Stimulated activated CD8-positive, alpha-beta memory T cell treated with anti-CD3 and anti-CD28 coated beads, Interleukin-12 subunit alpha, Interleukin-12 subunit beta, amount 100 ng/mL, for 24 hours (primary cell): ENCODE measurements around the gene PIGX.
"Not testable (repeated sequence)": the region's sequence is repeated elsewhere in the genome, so short reads cannot be mapped to it uniquely, and the experiment has no call there.

ENCODE experiments used
- DNase-seq: peaks from one replicate; pipeline ENCODE4 v3.0.0-alpha.2; 2020; ENCODE audit errors: extremely low read depth

PIGX gene

DNA sequence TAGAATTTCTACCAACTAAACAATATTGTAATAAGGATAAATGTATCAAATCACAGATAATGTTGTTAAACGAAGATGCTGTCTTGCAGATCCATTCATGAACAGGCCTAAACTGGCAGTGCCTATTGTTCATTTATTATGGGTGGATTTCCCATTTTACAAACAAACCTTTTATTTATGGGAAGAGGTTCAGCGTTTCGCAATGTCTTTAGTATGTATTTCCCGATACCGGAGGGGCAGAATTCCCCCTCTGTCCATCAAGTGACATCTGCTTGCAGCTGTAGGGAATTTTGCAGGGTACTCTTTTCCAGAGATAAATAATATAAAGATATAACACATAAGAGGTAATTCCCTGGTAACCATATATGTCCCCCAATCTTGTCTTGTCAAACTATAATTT, 5.8 kb upstream of the PIGX start:
- DNase-seq, result no peak

- no peak for DNase-seq
Measured at GRCh38 chr3:196706731-196707130, 5.4 kb upstream of the PIGX start.

DNA sequence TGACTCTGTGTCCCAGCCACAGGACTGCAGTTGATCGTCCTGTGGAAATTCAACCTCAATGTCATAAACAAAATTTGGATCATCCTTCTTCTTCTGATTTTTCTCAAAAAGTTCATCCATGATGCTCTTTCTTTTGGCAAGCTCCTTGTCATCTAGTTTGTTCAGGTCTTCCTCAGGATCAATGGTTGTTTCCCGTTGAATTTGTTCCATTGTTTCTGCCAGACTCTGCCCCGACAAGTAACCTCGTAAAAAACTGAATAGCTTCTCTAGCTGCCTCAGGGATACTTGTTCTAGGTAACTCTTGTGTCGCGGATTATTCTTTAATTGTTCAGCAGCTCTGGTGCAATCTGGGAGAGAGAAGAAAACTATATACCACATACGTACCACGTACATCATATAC, 4.6 kb upstream of the PIGX start:
- DNase-seq, result no peak

- DNase-seq, result no peak
Measured at GRCh38 chr3:196708467-196708866, 3.7 kb upstream of the PIGX start.

DNA sequence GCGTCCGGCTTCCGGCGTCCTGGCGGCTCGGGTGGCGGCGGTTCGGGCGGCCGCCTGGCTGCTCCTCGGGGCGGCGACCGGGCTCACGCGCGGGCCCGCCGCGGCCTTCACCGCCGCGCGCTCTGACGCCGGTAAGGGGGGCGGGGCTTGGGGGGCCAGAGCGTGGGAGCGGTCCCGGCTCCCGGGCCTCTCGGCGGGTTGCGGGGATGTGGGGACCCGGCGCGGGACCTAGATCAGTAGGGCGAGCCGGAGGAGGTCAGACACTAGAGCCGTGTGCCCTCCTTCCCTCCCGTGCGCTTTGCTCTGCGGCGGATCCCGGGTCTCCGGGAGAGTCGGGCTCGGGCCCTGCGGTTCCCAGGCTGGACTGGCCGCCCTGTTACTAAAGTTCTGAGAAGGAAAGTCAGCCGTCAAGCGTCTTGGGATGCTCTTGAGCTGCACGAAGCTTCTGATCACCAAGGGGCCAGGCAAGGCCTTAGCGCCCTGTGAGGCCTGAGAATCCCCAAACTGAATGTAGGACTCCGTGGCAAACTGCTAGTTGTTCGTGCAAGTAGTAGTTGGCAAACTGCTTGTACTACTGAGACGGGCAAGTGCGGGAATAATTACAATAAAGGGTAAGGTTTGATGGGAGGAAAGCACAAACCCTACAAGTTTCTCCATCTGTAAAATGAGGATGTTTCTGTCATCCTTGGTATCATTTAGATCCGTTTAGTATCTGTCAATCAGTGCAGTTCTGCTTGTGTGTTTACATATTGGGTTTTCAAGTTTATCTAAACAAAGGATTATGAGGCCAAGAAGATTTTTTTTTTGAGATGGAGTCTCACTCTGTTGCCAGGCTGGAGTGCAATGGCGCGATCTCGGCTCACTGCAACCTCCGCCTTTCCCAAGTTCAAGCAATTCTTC, 587 bp downstream of the PIGX start:
- DNase-seq, result peak; percentile 26

DNA sequence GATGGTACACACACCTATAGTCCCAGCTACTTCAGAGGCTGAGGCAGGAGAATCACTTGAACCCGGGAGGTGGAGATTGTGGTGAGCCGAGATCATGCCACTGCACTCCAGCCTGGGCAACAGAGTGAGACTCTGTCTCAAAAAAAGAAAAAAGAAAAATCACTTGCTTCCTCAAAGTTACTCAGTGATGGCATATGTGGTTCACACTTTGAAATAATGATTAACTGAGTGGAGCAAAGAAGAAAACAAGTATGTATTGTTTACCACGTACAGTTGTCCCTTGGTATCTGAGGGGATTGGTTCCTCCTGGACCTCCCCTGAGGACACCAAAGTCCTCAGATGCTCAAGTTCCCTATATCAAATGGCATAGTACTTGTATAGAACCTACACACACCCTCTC, 5.0 kb downstream of the PIGX start:
- not testable (repeated sequence) for DNase-seq

GRCh38 chr3:196721097-196721496, 8.9 kb downstream of the PIGX start:
- DNase-seq, result no peak

GRCh38 chr3:196726788-196727675, 14.9 kb downstream of the PIGX start:
- DNase-seq, result no peak

DNA sequence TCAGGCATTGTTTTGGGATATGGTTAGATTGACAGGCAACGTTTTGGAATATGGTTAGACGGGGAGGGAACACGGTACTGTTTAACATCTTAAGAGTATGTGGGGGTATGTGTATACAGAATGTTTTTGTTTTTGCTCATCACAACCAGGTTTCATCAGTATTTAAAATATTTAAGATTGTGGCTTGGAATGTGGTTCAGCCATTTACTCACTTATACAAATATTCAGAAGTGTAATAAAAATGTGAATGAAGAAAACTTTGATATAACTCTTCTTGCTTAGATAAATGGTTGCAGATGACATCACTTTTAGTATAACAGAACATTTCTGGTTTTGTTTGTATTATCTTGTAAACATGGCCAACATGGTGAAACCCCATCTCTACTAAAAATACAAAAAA, 23.6 kb downstream of the PIGX start:
- no peak for DNase-seq

- no peak for DNase-seq
Measured at GRCh38 chr3:196736670-196737374, 24.6 kb downstream of the PIGX start.

DNA sequence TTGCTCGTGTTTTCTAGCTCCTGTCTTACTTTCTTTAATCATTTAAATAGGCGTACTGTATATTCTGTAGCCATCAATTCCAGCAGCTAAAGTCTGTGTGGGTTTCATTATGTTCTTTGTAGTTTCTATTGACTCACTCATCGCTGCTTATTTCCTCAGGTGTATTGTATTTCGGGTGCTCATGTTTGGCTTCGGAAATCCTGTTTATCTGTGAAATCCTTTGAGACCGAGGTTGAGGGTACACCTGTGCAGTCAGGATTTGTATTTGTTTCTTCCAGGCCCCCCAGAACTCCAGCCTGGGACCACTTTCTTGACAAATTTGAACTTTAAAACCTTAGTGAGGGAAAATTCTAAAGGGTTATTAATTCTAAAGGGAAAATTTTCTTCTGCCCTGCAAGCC, 25.5 kb downstream of the PIGX start:
- DNase-seq, result no peak

DNA sequence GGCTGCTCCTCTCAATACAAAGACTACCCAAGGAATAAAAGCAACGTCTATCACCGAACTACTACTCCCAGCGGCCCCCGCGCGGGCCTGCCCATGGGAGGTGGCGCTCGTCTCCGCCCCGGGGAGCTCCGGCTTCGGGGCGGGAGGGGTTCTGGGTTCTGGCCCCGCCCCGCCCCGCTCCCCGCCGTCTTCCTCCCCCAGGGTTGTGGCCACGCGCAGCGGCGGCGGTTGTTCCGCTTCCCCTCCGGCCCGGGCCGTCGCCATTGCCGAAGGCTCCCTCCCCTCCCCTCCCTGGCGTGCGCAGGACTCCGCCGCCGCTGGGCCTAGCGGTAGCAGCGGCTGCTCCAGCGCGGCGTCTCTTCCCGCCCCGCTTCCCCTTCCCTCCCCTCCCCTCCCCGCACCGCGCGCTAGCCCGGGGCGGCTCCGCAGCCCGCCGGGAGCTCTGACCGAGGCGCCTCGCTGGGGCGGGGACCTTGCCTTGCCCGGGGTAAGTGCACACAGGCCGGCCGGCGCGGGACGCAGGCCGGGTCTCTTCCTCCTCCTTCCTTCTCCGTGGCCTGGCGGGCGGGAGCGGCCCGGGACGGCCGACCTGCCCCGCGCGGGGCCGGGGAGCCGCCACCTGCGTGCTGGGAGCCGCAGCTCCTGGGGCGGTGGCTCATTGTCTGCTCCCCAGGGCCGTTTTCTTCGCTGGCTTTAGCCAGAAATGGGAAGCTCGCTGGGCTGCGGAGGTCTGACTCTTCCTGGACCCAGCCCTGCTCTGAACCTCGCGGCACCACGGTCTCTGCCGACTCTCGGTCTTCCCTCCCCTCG, 27.7 kb downstream of the PIGX start, which contains the start of gene PAK2:
TSS of gene PAK2 (plus strand) at position 187 of the 810 bp plus-strand sequence. CDS start 42,790 bp downstream, outside the sequence.
- DNase-seq, result peak; percentile 85

DNA sequence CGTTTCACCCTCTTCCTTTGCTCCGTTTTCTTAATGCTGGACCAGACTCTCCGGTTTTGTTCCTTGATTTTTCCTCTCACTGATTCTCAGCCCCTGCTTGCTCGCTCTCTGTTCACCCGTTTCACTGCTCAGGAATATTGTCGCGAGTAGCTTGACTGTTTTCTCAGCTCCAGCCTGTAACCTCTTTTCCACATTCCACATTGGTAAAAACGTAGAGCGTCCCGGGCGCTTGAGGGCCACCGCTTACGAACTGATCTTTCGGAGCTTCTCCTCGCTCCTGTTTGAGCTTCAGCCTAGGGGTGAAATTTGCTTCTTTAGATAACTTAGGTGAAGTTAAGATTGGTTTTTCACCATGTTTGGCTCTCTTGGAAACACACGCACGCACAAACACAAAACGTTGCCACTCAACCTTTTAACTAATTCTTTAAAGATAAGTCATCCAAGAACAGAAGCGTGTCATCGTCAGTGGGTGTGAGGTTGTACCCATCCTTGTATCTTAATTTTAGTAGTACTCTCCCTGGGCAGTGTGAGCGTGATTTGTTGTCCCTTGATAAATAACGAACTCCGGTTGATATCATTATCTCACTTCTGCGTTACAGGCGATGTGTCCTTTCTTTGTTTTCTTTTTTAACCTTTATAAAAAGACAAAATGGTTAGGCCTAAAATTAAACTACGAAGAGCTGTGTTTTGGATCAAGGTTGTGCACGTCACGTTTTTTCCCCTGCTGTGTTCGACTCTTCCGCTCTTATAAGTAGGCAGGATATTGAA, 28.5 kb downstream of the PIGX start:
- DNase-seq, result peak; percentile 9

DNA sequence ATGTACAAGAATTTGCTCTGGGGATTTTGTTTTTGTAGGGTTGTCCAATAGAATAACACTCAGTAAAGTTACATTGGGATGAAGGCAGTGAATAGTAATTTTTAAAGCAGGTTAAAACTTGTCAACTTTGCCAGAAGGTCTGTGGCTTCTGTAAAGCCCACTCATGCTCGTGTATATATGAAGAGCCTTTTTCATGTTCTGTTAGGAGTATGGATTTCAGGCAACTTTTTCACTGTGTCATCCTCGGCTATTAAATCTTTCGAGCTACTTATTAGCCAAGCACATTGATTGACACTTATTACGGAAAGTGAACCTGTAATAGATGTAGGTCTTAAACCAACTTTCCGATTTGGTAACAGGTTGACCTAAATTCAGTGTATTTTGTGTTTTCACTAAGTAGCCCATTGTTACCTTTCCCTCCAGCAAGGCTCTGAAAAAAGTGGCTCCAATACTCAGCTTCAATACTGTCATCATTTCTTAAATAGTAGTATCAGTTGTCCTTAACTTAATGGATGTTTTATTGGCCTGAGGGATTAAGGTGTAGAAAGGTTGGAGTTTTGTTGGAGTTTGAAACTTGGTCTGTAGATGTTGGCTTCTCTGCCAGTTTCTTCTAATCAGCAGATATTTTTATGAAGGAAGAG, 29.2 kb downstream of the PIGX start:
- DNase-seq, result no peak

- DNase-seq, result not testable (repeated sequence)
Measured at GRCh38 chr3:196743569-196743968, 31.4 kb downstream of the PIGX start.

GRCh38 chr3:196749125-196749524, 36.9 kb downstream of the PIGX start:
- no peak for DNase-seq

DNA sequence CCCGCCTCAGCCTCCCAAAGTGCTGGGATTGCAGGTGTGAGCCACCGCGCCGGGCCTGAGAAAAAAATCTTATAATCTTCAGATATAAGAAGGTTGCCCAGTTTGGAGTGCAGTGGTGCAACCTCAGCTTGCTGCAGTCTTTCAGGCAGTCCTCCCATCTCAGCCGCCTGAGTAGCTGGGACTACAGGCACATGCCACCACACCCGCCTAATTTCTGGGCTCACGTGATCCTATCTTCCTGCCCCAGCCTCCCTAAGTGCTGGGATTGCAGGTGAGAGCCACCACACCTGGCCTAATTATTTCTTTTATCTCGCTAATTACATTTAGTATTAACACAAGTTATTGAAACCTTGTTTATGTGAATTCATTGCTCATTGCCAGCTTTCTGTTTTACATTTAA, 41.0 kb downstream of the PIGX start:
- no peak for DNase-seq

DNA sequence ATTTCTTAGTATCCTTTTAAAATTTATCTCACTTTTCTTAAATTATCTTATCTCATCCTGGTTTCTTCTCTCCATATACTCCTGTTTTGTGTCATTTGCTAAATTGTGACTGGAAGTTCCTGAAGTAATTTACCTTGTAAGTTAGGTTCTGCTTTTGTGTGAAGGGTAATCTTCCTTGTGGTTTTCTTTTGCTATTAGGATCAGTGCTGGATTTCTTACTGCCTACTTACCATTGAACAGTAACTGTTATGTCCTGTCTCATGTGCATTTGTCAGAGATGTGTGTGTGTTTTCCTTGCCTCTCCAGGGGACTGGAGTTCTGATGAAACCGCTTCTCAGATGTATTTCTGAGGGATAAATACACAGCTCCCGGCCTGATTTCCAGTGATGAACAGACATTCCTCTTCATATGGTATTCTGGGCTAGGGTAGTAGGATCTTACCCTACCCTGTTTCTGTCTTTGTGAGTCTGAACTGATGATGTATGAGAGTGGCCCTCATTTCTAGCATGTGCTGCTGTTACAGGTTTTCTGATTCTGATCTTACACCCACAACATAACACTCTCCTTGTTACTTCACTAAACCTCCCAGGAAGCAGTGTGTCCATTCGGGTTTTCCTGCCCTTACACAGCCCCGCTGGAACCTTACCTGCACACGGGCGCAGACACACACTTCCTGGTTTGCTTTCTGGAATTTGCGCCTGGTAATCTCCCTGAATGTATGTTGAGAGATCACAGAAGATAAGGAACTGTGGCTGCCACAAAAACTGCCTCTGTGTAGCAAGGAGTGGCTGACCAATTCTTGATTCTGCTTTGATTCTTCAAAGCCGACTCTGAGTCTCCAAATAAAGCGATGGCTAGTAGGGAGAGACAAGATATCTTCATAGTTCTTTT, 42.2 kb downstream of the PIGX start:
- DNase-seq, result no peak

- no peak for DNase-seq
Measured at GRCh38 chr3:196756732-196757131, 44.6 kb downstream of the PIGX start.
